Measurements from ENCODE around the gene COPE.

The COPE gene

DNA sequence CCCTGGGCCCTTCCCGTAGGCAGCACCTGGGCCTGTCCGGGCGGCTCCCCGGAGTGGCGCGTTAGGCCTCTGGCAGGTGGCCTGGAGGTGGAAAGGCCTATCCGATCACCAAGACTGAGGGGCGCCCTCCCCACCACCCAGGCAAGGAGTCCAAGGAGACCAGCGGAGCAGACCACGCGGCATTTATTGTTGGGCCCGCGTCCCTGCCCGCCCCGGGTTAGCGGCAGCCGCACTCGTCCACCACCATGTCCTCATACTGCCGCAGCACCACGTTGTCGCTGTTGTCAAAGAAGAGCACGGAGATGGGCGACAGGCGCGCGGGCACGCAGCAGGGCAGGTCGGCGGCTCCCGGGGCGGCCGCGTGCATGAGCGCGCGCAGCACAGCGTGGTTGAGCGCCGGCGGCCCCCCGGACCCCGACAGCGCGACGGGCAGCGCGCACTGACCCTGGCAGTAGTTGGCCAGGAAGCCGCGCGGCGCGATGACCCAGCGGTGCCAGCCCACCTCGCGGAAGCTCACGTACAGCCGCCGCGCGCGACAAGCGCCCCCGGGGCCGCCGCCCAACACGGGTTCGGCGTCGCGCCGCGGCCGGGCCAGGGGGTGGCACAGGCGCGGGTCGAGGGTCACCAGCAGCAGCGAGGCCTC, 50.7 kb downstream of the COPE start:
- Histone ChIP-seq H3K4me2 (ENCODE audit: insufficient read depth, low read length, poor library complexity, severe bottlenecking) (no peak overlapping the region), H3K4me3 (ENCODE audit: low read length in 2 of 2) (no peak overlapping the region), H3K23ac (ENCODE audit: low read depth, low read length, poor library complexity) (no peak overlapping the region), H3K36me3 (replicated peaks in 1 of 2; ENCODE audit: control insufficient read depth in 2 of 2, insufficient read depth in 2 of 2, low read length in 2 of 2) (peaks cover 26 to 63% of the 10 kb centered on the region in 2 donors), H2AK5ac (ENCODE audit: low read depth, low read length) (no peak overlapping the region), H2BK15ac (ENCODE audit: low read length) (no peak overlapping the region), H3K4ac (ENCODE audit: low read length) (no peak overlapping the region), H3K79me1 (ENCODE audit: low read depth, low read length) (peaks cover 4% of the 10 kb centered on the region), H4K8ac (ENCODE audit: low read depth, low read length) (no peak overlapping the region), H4K91ac (ENCODE audit: low read depth, low read length, poor library complexity) (no peak overlapping the region), H3K27me3 (ENCODE audit: control insufficient read depth in 3 of 3, insufficient read depth in 3 of 3, low read depth in 1 of 3, low read length in 3 of 3) (no peaks in the 10 kb centered on the region), H3K14ac (ENCODE audit: low read length) (peak overlapping the region; percentile 94), H3K4me1 (ENCODE audit: control insufficient read depth in 2 of 2, insufficient read depth in 1 of 2, low read depth in 1 of 2, low read length in 2 of 2) (peaks cover 0 to 3% of the 10 kb centered on the region in 2 donors), H2BK5ac (ENCODE audit: low read length) (peak overlapping the region; percentile 24), H3K27ac (replicated peaks; ENCODE audit: low read length) (no peak overlapping the region), H3K9me3 (replicated peaks in 1 of 2; ENCODE audit: control insufficient read depth in 2 of 2, insufficient read depth in 1 of 2, low read depth in 1 of 2, low read length in 2 of 2) (no peaks in the 10 kb centered on the region), H2BK120ac (ENCODE audit: low read depth, low read length) (no peak overlapping the region), H2BK12ac (ENCODE audit: low read length) (no peak overlapping the region), H3K18ac (ENCODE audit: low read length) (peak overlapping the region; percentile 83), H3K9ac (ENCODE audit: low read depth, low read length, poor library complexity) (peak overlapping the region; percentile 4), H2AFZ (ENCODE audit: low read length) (no peak overlapping the region)
- no CpG with 5 or more reads among the region's 77 CpGs for WGBS, 2 donors (ENCODE audit: extremely low coverage in 2 of 2, insufficient read length in 2 of 2, insufficient replicate concordance in 1 of 2)
- no peak for DNase-seq (ENCODE audit: low spot score)

DNA sequence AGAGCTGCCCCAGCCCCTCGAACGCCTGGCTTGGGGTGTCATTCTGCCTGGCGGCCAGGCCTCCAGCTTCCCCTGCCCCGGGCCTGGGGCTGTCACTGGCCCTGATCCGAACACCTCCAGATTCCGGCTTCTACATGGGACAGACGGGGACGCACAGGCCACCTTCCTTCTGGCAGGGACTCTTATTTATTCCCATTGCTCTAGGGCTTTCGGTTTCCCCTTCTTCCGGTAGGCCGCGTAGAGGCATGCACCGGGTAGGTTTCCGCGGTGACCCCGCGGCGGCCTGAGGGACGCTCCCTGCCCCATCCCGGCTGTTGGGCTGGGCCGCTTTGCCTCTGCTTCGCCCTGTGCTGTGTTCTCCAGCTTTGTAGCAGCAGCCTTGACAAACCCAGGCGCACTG, 51.4 kb downstream of the COPE start:
- no peak overlapping the region for H2BK15ac ChIP-seq (ENCODE audit: low read length)
- no peaks in the 10 kb centered on the region for H3K9me3 ChIP-seq (replicated peaks in 1 of 2; ENCODE audit: control insufficient read depth in 2 of 2, insufficient read depth in 1 of 2, low read depth in 1 of 2, low read length in 2 of 2)
- H2BK5ac ChIP-seq (ENCODE audit: low read length) = no peak overlapping the region
- peak overlapping the region; percentile 60 for H3K9ac ChIP-seq (ENCODE audit: low read depth, low read length, poor library complexity)
- H2BK12ac ChIP-seq (ENCODE audit: low read length) = no peak overlapping the region
- H2AFZ ChIP-seq (ENCODE audit: low read length) = no peak overlapping the region
- no peak overlapping the region for H3K4ac ChIP-seq (ENCODE audit: low read length)
- WGBS, 2 donors (ENCODE audit: extremely low coverage in 2 of 2, insufficient read length in 2 of 2, insufficient replicate concordance in 1 of 2) = no CpG with 5 or more reads among the region's 23 CpGs
- no peak overlapping the region for H3K14ac ChIP-seq (ENCODE audit: low read length)
- H4K8ac ChIP-seq (ENCODE audit: low read depth, low read length) = no peak overlapping the region
- H3K18ac ChIP-seq (ENCODE audit: low read length) = no peak overlapping the region
- H3K23ac ChIP-seq (ENCODE audit: low read depth, low read length, poor library complexity) = peak overlapping the region; percentile 85
- peaks cover 33 to 66% of the 10 kb centered on the region in 2 donors for H3K36me3 ChIP-seq (replicated peaks in 1 of 2; ENCODE audit: control insufficient read depth in 2 of 2, insufficient read depth in 2 of 2, low read length in 2 of 2)
- no peak for DNase-seq (ENCODE audit: low spot score)
- no peak overlapping the region for H2BK120ac ChIP-seq (ENCODE audit: low read depth, low read length)
- no peak overlapping the region for H3K4me3 ChIP-seq (ENCODE audit: low read length in 2 of 2)
- peaks cover 4% of the 10 kb centered on the region for H3K79me1 ChIP-seq (ENCODE audit: low read depth, low read length)
- no peaks in the 10 kb centered on the region for H3K27me3 ChIP-seq (ENCODE audit: control insufficient read depth in 3 of 3, insufficient read depth in 3 of 3, low read depth in 1 of 3, low read length in 3 of 3)
- H3K4me1 ChIP-seq (ENCODE audit: control insufficient read depth in 2 of 2, insufficient read depth in 1 of 2, low read depth in 1 of 2, low read length in 2 of 2) = peaks cover 0 to 3% of the 10 kb centered on the region in 2 donors
- no peak overlapping the region for H2AK5ac ChIP-seq (ENCODE audit: low read depth, low read length)
- no peak overlapping the region for H3K4me2 ChIP-seq (ENCODE audit: insufficient read depth, low read length, poor library complexity, severe bottlenecking)
- H4K91ac ChIP-seq (ENCODE audit: low read depth, low read length, poor library complexity) = no peak overlapping the region
- H3K27ac ChIP-seq (replicated peaks; ENCODE audit: low read length) = no peak overlapping the region

DNA sequence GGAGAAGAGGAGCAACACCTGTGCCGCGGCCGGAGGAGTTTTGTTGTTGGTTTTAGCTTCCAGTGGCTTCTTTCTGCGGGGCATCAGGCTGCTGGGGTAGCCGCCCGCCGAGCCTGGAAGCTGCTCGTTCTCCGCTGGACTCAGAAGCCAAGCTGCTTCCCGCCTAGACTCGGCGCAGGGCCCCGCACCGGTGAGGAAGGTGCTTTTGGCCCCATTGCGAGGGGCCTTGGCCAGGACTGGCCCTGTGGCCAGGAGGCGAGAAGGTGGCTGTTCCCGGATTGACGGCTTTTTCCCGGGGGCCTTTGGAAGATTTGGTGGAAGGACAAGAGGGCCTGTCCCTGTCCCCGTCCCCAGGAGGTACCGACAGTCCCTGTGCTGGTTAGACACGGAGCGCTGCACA, 52.0 kb downstream of the COPE start:
- no peak for DNase-seq (ENCODE audit: low spot score)
- H3K36me3 ChIP-seq (replicated peaks in 1 of 2; ENCODE audit: control insufficient read depth in 2 of 2, insufficient read depth in 2 of 2, low read length in 2 of 2) = peaks cover 37 to 71% of the 10 kb centered on the region in 2 donors
- peak overlapping the region; percentile 22 for H2BK12ac ChIP-seq (ENCODE audit: low read length)

GRCh38 chr19:18866800-18867123, 52.4 kb downstream of the COPE start:
- Histone ChIP-seq H2BK120ac (ENCODE audit: low read depth, low read length) (no peak overlapping the region), H3K18ac (ENCODE audit: low read length) (no peak overlapping the region), H3K27ac (replicated peaks; ENCODE audit: low read length) (no peak overlapping the region), H3K27me3 (ENCODE audit: control insufficient read depth in 3 of 3, insufficient read depth in 3 of 3, low read depth in 1 of 3, low read length in 3 of 3) (no peaks in the 10 kb centered on the region), H2BK15ac (ENCODE audit: low read length) (no peak overlapping the region), H3K9ac (ENCODE audit: low read depth, low read length, poor library complexity) (no peak overlapping the region), H3K36me3 (replicated peaks in 1 of 2; ENCODE audit: control insufficient read depth in 2 of 2, insufficient read depth in 2 of 2, low read length in 2 of 2) (peaks cover 41 to 72% of the 10 kb centered on the region in 2 donors), H3K4me3 (ENCODE audit: low read length in 2 of 2) (no peak overlapping the region), H3K79me1 (ENCODE audit: low read depth, low read length) (peaks cover 4% of the 10 kb centered on the region), H3K4ac (ENCODE audit: low read length) (no peak overlapping the region), H4K91ac (ENCODE audit: low read depth, low read length, poor library complexity) (no peak overlapping the region), H3K4me1 (ENCODE audit: control insufficient read depth in 2 of 2, insufficient read depth in 1 of 2, low read depth in 1 of 2, low read length in 2 of 2) (peaks cover 0 to 3% of the 10 kb centered on the region in 2 donors), H2AFZ (ENCODE audit: low read length) (no peak overlapping the region), H3K9me3 (replicated peaks in 1 of 2; ENCODE audit: control insufficient read depth in 2 of 2, insufficient read depth in 1 of 2, low read depth in 1 of 2, low read length in 2 of 2) (no peaks in the 10 kb centered on the region), H3K23ac (ENCODE audit: low read depth, low read length, poor library complexity) (no peak overlapping the region), H4K8ac (ENCODE audit: low read depth, low read length) (no peak overlapping the region), H2BK5ac (ENCODE audit: low read length) (no peak overlapping the region), H3K14ac (ENCODE audit: low read length) (no peak overlapping the region), H2AK5ac (ENCODE audit: low read depth, low read length) (no peak overlapping the region), H3K4me2 (ENCODE audit: insufficient read depth, low read length, poor library complexity, severe bottlenecking) (no peak overlapping the region), H2BK12ac (ENCODE audit: low read length) (no peak overlapping the region)
- no CpG with 5 or more reads among the region's 17 CpGs for WGBS, 2 donors (ENCODE audit: extremely low coverage in 2 of 2, insufficient read length in 2 of 2, insufficient replicate concordance in 1 of 2)
- DNase-seq (ENCODE audit: low spot score) = no peak

More for the DNA sequence above, 52.0 kb downstream of the COPE start:
- H2BK5ac ChIP-seq (ENCODE audit: low read length) = no peak overlapping the region
- H3K79me1 ChIP-seq (ENCODE audit: low read depth, low read length) = peaks cover 4% of the 10 kb centered on the region
- no peak overlapping the region for H3K4me3 ChIP-seq (ENCODE audit: low read length in 2 of 2)
- peaks cover 0 to 3% of the 10 kb centered on the region in 2 donors for H3K4me1 ChIP-seq (ENCODE audit: control insufficient read depth in 2 of 2, insufficient read depth in 1 of 2, low read depth in 1 of 2, low read length in 2 of 2)
- H2BK15ac ChIP-seq (ENCODE audit: low read length) = no peak overlapping the region
- no peak overlapping the region for H4K8ac ChIP-seq (ENCODE audit: low read depth, low read length)
- peak overlapping the region; percentile 61 for H2AK5ac ChIP-seq (ENCODE audit: low read depth, low read length)
- H3K9me3 ChIP-seq (replicated peaks in 1 of 2; ENCODE audit: control insufficient read depth in 2 of 2, insufficient read depth in 1 of 2, low read depth in 1 of 2, low read length in 2 of 2) = no peaks in the 10 kb centered on the region
- H3K4ac ChIP-seq (ENCODE audit: low read length) = no peak overlapping the region
- H3K27me3 ChIP-seq (ENCODE audit: control insufficient read depth in 3 of 3, insufficient read depth in 3 of 3, low read depth in 1 of 3, low read length in 3 of 3) = no peaks in the 10 kb centered on the region
- no peak overlapping the region for H2AFZ ChIP-seq (ENCODE audit: low read length)
- H2BK120ac ChIP-seq (ENCODE audit: low read depth, low read length) = no peak overlapping the region
- no peak overlapping the region for H3K27ac ChIP-seq (replicated peaks; ENCODE audit: low read length)
- H3K18ac ChIP-seq (ENCODE audit: low read length) = no peak overlapping the region
- no peak overlapping the region for H3K4me2 ChIP-seq (ENCODE audit: insufficient read depth, low read length, poor library complexity, severe bottlenecking)
- H3K23ac ChIP-seq (ENCODE audit: low read depth, low read length, poor library complexity) = peak overlapping the region; percentile 85
- no CpG with 5 or more reads among the region's 23 CpGs for WGBS, 2 donors (ENCODE audit: extremely low coverage in 2 of 2, insufficient read length in 2 of 2, insufficient replicate concordance in 1 of 2)
- H3K9ac ChIP-seq (ENCODE audit: low read depth, low read length, poor library complexity) = no peak overlapping the region
- H3K14ac ChIP-seq (ENCODE audit: low read length) = no peak overlapping the region
- H4K91ac ChIP-seq (ENCODE audit: low read depth, low read length, poor library complexity) = no peak overlapping the region

Data from neuronal stem cell (in vitro differentiated cells).